ENCODE results near the gene GNG2. TPM values are rescaled to one million over a fixed set of nuclear protein-coding genes. Genes with fewer than 3 reads are reported as not detected.

The GNG2 gene
- total and polyA plus RNA-seq, 2 donors (not counting 1 experiment from before 2014, with no cell fraction given): 21.1 to 21.5 TPM

DNA sequence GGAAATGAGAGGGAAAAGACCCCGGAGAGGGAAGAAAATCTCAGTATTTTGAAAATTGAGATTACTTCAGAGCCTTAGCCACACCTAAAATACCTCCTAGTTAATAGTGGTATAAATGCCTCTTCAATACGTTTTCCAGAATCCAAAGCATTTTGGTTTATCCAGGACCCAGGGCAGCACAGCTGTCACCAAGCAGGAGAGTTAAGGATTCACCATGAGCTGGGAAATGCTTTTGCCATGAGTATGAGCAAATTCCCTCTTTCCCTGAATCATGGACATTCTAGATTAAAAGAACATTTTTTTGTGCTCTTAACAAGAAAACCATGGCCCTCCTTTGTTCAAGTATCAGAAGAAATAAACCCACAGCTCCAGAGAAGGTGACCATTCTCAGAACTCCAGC lies 107.1 kb downstream of the GNG2 start:
- no peaks in the 10 kb centered on the region for H3K36me3 ChIP-seq (ENCODE audit: control insufficient read depth, insufficient read depth, low read length)
- no peak overlapping the region for H3K9ac ChIP-seq (ENCODE audit: insufficient read depth, low read length)
- peak in 1 of 2 donors; percentile 16 for DNase-seq (ENCODE audit: low read depth in 2 of 2)
- H3K4me1 ChIP-seq (ENCODE audit: control insufficient read depth, extremely low read depth, insufficient read depth, low read length): no peaks in the 10 kb centered on the region
- TF ChIP-seq EZH2 (IDR thresholded peaks at IDR 0.05; ENCODE audit: low read length, missing control alignments): no peak
- TF ChIP-seq, protein P1, sequence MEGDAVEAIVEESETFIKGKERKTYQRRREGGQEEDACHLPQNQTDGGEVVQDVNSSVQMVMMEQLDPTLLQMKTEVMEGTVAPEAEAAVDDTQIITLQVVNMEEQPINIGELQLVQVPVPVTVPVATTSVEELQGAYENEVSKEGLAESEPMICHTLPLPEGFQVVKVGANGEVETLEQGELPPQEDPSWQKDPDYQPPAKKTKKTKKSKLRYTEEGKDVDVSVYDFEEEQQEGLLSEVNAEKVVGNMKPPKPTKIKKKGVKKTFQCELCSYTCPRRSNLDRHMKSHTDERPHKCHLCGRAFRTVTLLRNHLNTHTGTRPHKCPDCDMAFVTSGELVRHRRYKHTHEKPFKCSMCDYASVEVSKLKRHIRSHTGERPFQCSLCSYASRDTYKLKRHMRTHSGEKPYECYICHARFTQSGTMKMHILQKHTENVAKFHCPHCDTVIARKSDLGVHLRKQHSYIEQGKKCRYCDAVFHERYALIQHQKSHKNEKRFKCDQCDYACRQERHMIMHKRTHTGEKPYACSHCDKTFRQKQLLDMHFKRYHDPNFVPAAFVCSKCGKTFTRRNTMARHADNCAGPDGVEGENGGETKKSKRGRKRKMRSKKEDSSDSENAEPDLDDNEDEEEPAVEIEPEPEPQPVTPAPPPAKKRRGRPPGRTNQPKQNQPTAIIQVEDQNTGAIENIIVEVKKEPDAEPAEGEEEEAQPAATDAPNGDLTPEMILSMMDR (conservative IDR thresholded peaks at IDR 0.05 in 1 of 2, IDR thresholded peaks at IDR 0.05 in 1 of 2; ENCODE audit: low read depth in 1 of 2, low read length in 2 of 2): no peak
- H3K9me3 ChIP-seq (ENCODE audit: control insufficient read depth, insufficient read depth, low read depth, low read length): no peaks in the 10 kb centered on the region
- H4K20me1 ChIP-seq (ENCODE audit: control insufficient read depth, extremely low read depth, insufficient read depth, low read length): no peaks in the 10 kb centered on the region
- no peak overlapping the region for H2AFZ ChIP-seq (ENCODE audit: low read length)
- no peak overlapping the region for H3K4me3 ChIP-seq (replicated peaks in 1 of 4; ENCODE audit: control extremely low read depth in 1 of 4, insufficient read depth in 1 of 4, low read depth in 3 of 4, low read length in 4 of 4)
- H3K4me2 ChIP-seq (ENCODE audit: extremely low read depth, insufficient read depth, low read length): no peak overlapping the region
- H3K27ac ChIP-seq (ENCODE audit: insufficient read depth, low read length): no peak overlapping the region
- H3K79me2 ChIP-seq (ENCODE audit: control insufficient read depth, insufficient read depth, low read length): no peaks in the 10 kb centered on the region
- no peaks in the 10 kb centered on the region for H3K27me3 ChIP-seq (ENCODE audit: control insufficient read depth, insufficient read depth, low read length)

DNA sequence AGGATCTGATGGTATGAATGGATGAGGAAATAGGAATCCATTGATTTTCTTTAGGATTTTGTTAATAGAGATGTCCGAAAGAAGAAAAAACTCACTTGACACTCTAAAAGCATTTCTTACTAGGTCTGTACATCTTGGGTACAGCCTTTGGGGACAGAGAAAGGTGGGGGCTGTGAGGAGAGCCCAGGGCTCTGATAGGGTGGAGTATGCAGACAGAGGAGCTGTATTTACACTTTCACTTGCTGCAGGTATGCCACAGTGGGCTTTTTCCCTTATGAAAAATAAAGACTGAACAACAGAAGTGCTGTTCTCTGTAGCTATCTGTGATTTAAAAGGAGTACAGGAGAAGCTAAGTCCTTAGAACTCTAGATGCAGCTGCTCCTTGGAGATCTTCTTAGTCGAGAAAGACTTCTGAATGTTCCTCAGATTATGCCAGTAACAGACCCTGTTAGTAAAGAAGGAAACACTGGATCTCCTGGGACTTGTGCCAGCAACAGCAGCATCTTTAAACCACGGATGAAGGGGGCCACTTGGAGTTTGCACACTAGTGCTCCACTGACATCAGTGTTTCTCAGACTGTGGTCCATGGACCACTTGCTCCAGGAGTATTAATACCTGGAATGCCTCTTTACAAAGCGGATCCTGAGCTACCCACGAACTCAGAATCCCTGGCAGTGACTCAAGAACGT lies 109.6 kb downstream of the GNG2 start:
- Histone ChIP-seq H3K4me2 (ENCODE audit: extremely low read depth, insufficient read depth, low read length) (no peak overlapping the region), H3K27me3 (ENCODE audit: control insufficient read depth, insufficient read depth, low read length) (no peaks in the 10 kb centered on the region), H3K4me1 (ENCODE audit: control insufficient read depth, extremely low read depth, insufficient read depth, low read length) (no peaks in the 10 kb centered on the region), H4K20me1 (ENCODE audit: control insufficient read depth, extremely low read depth, insufficient read depth, low read length) (no peaks in the 10 kb centered on the region), H2AFZ (ENCODE audit: low read length) (no peak overlapping the region), H3K9ac (ENCODE audit: insufficient read depth, low read length) (no peak overlapping the region), H3K36me3 (ENCODE audit: control insufficient read depth, insufficient read depth, low read length) (no peaks in the 10 kb centered on the region), H3K9me3 (ENCODE audit: control insufficient read depth, insufficient read depth, low read depth, low read length) (no peaks in the 10 kb centered on the region), H3K4me3 (replicated peaks in 1 of 4; ENCODE audit: control extremely low read depth in 1 of 4, insufficient read depth in 1 of 4, low read depth in 3 of 4, low read length in 4 of 4) (no peak overlapping the region), H3K27ac (ENCODE audit: insufficient read depth, low read length) (no peak overlapping the region), H3K79me2 (ENCODE audit: control insufficient read depth, insufficient read depth, low read length) (no peaks in the 10 kb centered on the region)
- TF ChIP-seq, protein P1 (conservative IDR thresholded peaks at IDR 0.05 in 1 of 2, IDR thresholded peaks at IDR 0.05 in 1 of 2; ENCODE audit: low read depth in 1 of 2, low read length in 2 of 2): no peak
- no peak for TF ChIP-seq EZH2 (IDR thresholded peaks at IDR 0.05; ENCODE audit: low read length, missing control alignments)
- no peak for DNase-seq (ENCODE audit: low read depth in 2 of 2)

DNA sequence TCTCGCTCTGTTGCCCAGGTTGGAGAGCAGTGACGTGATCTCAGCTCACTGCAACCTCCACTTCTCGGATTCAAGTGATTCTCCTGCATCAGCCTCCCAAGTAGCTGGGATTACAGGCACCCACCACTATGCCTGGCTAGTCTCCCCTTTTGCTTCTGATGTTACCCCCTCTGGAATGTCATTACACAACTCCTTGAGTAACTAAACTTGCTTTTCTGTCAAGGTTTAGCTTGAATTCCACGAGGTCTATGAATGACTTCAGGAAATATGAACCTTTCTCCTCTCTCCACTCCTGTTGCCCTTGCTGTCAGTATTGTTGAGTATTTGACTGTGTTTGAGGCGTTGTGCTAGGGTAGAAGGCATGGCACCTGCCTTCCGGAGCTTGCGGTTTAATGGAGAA lies 112.2 kb downstream of the GNG2 start:
- Histone ChIP-seq H3K27me3 (ENCODE audit: control insufficient read depth, insufficient read depth, low read length) (no peaks in the 10 kb centered on the region), H2AFZ (ENCODE audit: low read length) (no peak overlapping the region), H3K9ac (ENCODE audit: insufficient read depth, low read length) (no peak overlapping the region), H3K4me1 (ENCODE audit: control insufficient read depth, extremely low read depth, insufficient read depth, low read length) (no peaks in the 10 kb centered on the region), H3K27ac (ENCODE audit: insufficient read depth, low read length) (no peak overlapping the region), H3K4me2 (ENCODE audit: extremely low read depth, insufficient read depth, low read length) (no peak overlapping the region), H4K20me1 (ENCODE audit: control insufficient read depth, extremely low read depth, insufficient read depth, low read length) (no peaks in the 10 kb centered on the region), H3K36me3 (ENCODE audit: control insufficient read depth, insufficient read depth, low read length) (no peaks in the 10 kb centered on the region), H3K9me3 (ENCODE audit: control insufficient read depth, insufficient read depth, low read depth, low read length) (no peaks in the 10 kb centered on the region), H3K4me3 (replicated peaks in 1 of 4; ENCODE audit: control extremely low read depth in 1 of 4, insufficient read depth in 1 of 4, low read depth in 3 of 4, low read length in 4 of 4) (no peak overlapping the region), H3K79me2 (ENCODE audit: control insufficient read depth, insufficient read depth, low read length) (no peaks in the 10 kb centered on the region)
- DNase-seq (ENCODE audit: low read depth in 2 of 2): no peak
- TF ChIP-seq EZH2 (IDR thresholded peaks at IDR 0.05; ENCODE audit: low read length, missing control alignments): no peak
- TF ChIP-seq, protein P1 (conservative IDR thresholded peaks at IDR 0.05 in 1 of 2, IDR thresholded peaks at IDR 0.05 in 1 of 2; ENCODE audit: low read depth in 1 of 2, low read length in 2 of 2): no peak
